Measurements from ENCODE around the gene INS. TPM values are rescaled to one million over a fixed set of nuclear protein-coding genes. Genes with fewer than 3 reads are reported as not detected.

The INS gene
- total and polyA plus RNA-seq, 2 of the 13 experiments (the other 11 are each of a cell fraction or from before 2014, with no cell fraction given): not detected

GRCh38 chr11:2203440-2204259 is 42.6 kb upstream of the INS start (continued):
- TF ChIP-seq HOXA9 (CRISPR knock-in tag; IDR thresholded peaks at IDR 0.05; ENCODE audit: borderline replicate concordance): no peak
- TF ChIP-seq ZNF577 (CRISPR knock-in tag; IDR thresholded peaks at IDR 0.05; ENCODE audit: borderline replicate concordance, low read depth): no peak
- TF ChIP-seq ISX (CRISPR knock-in tag; conservative IDR thresholded peaks at IDR 0.05): no peak
- no peak for TF ChIP-seq ZBTB3 (CRISPR knock-in tag; IDR thresholded peaks at IDR 0.05; ENCODE audit: borderline replicate concordance, low read depth)
- no peak for TF ChIP-seq ZNF557 (CRISPR knock-in tag; IDR thresholded peaks at IDR 0.05)
- 0 out of 2 replicates have a peak, but pooled peaks have one; percentile 23 for TF ChIP-seq ZNF619 (CRISPR knock-in tag; IDR thresholded peaks at IDR 0.05)
- TF ChIP-seq ZBTB25 (CRISPR knock-in tag; IDR thresholded peaks at IDR 0.05): no peak
- 0 out of 2 replicates have a peak, but pooled peaks have one; percentile 25 for TF ChIP-seq ZNF563 (CRISPR knock-in tag; IDR thresholded peaks at IDR 0.05)
- TF ChIP-seq ZNF792 (CRISPR knock-in tag; IDR thresholded peaks at IDR 0.05): no peak
- TF ChIP-seq GTF2F1 (IDR thresholded peaks at IDR 0.05; ENCODE audit: low read length): no peak
- TF ChIP-seq NFYB (CRISPR knock-in tag; IDR thresholded peaks at IDR 0.05): no peak
- no peak for TF ChIP-seq POLR2AphosphoS2 (IDR thresholded peaks at IDR 0.05; ENCODE audit: low read depth, low read length)
- 0 out of 2 replicates have a peak, but pooled peaks have one; percentile 34 for TF ChIP-seq ZNF546 (CRISPR knock-in tag; conservative IDR thresholded peaks at IDR 0.05)
- TF ChIP-seq HOMEZ (CRISPR knock-in tag; IDR thresholded peaks at IDR 0.05; ENCODE audit: low read depth): no peak
- TF ChIP-seq E2F5 (CRISPR knock-in tag; conservative IDR thresholded peaks at IDR 0.05): no peak
- TF ChIP-seq THRA (CRISPR knock-in tag; IDR thresholded peaks at IDR 0.05; ENCODE audit: borderline replicate concordance): peak; percentile 92
- TF ChIP-seq ZNF350 (CRISPR knock-in tag; IDR thresholded peaks at IDR 0.05; ENCODE audit: borderline replicate concordance, low read depth): peak; percentile 30; the same call in 1 of the 2 replicates
- 0 out of 2 replicates have a peak, but pooled peaks have one; percentile 41 for TF ChIP-seq MEF2D (CRISPR knock-in tag; IDR thresholded peaks at IDR 0.05)
- TF ChIP-seq ZNF224 (CRISPR knock-in tag; IDR thresholded peaks at IDR 0.05): peak; percentile 29; the same call in 1 of the 2 replicates
- TF ChIP-seq ARNTL (CRISPR knock-in tag; IDR thresholded peaks at IDR 0.05): peak; percentile 48; the same call in 1 of the 2 replicates
- TF ChIP-seq ZNF34 (CRISPR knock-in tag; IDR thresholded peaks at IDR 0.05; ENCODE audit: borderline replicate concordance): no peak
- no peak for TF ChIP-seq PAF1 (CRISPR knock-in tag; IDR thresholded peaks at IDR 0.05)
- no peak for TF ChIP-seq DPF2 (CRISPR knock-in tag; IDR thresholded peaks at IDR 0.05; ENCODE audit: borderline replicate concordance, low read depth)
- TF ChIP-seq ZBTB7A (CRISPR knock-in tag; IDR thresholded peaks at IDR 0.05): peak; percentile 49; the same call in 1 of the 2 replicates
- no peak for TF ChIP-seq ZNF567 (CRISPR knock-in tag; IDR thresholded peaks at IDR 0.05; ENCODE audit: borderline replicate concordance)
- no peak for TF ChIP-seq ZNF510 (CRISPR knock-in tag; IDR thresholded peaks at IDR 0.05; ENCODE audit: low read depth)

All from HepG2 (cell line).